Posterior cingulate gyrus (tissue), 11 donors: ENCODE data around the gene RAB40C.

Experiments
- DNase-seq, 10 donors: peaks; one replicate each; pipeline versions ENCODE4 v3.0.0 to v3.0.0-alpha.2; 2020 to 2021; ENCODE audit warnings: mixed read lengths in 3 of 10
- intact Hi-C: fragments of 100-400 bp; cut with DNase I; formaldehyde crosslinking; loops from one replicate; pipeline ENCODE4 v1.15.1; 2023

RAB40C gene

DNA sequence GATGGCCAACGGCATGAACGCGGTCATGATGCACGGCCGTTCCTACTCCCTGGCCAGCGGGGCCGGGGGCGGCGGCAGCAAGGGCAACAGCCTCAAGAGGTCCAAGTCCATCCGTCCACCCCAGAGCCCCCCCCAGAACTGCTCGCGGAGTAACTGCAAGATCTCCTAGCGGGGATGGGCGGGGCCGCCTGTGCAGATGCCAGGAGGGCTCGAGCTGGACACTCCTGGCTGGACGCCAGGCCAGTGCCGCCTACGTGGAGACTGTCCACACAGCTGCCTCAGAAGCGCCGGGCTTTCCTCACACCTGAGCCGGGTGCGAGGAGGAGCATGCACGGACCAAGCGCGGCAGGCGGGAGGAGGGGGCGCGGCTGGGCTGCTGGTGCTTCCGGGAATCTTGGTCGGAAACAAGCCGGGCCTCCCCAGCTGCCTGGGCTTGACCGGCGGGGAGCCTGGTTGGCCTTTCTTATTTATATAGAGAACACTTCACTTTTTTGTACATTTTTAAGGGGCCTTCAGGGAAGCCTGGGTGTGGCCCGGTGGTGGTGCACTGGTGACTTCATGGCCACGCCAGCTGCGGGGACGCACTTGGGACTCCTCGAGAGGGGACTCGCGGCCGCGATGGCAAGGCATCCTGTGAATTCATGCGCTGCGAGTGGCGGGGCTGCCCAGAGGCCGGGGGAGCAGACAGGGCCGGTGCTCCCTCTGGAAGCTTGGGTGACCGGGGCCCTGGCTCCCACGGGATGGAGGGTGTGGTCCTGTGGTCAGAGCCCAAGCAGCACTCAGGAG, 37.8 kb downstream of the RAB40C start:
- DNase-seq = peak in 2 of 10 donors; percentile 82 to 86
- intact Hi-C loops = no loop called here

GRCh38 chr16:628321-629061, 38.6 kb downstream of the RAB40C start:
- intact Hi-C loops = no loop called here
- DNase-seq = peak in 1 of 10 donors; percentile 69

- peak in 2 of 10 donors; percentile 77 to 85 for DNase-seq
- intact Hi-C loops = no loop called here
Observed at GRCh38 chr16:629185-629832, 39.4 kb downstream of the RAB40C start.

DNA sequence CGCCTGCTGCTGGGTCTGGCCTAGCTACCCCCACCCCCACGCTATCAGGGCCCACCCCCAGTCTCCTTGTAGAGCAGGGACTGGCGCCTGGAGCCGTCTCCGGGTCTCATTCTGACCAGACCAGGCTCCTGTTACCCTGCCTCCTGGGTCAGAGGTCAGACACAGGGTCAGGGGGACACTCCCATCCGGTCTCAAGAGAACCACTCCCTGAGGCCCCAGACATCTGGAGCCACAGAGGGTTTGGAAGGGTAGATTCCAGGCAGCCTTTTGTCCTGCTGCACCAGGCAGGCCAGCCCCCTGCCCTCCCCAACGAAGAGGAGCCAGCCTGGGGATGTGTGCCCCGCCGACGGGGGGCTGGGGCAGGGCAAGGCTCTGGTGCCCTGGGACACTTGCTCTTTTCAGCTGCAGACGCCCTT, 40.0 kb downstream of the RAB40C start:
- no peak for DNase-seq
- intact Hi-C loops = no loop called here

DNA sequence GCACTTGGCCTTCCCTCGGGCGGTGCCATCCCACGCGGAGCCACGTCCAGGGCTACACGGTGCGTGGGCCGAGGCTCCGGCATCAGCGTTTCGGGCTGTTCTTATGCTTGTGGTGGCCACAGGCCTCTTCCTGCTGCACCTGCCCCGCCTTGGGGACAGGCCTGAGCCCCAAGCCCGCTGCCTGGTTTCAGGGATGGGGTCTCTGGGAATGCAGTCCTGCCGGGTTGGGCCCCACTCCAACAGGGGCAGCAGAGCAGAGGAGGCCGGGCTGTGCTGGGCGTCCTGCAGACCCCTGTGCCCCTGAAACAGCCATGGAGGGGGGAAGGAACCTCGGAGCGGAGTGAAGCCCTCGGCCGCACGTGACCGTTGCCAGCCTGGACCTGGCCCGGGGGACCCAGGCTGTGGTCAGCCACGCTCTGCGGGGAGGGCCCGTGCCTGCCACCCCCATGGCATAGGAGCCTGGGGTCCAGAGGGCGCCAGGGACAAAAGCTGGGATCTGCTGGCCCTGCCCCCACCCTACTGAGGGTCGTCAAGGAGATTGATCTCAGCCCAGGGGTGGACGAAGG, 40.5 kb downstream of the RAB40C start:
- intact Hi-C loops = no loop called here

GRCh38 chr16:630815-631405, 41.0 kb downstream of the RAB40C start, which contains the start of gene WFIKKN1:
Gene WFIKKN1 (plus strand): TSS chr16:630985. CDS start chr16:631254, 269 bp downstream.
- DNase-seq = peak in 2 of 10 donors; percentile 76 to 90
- intact Hi-C loops = no loop called here

More for the DNA sequence above, 40.5 kb downstream of the RAB40C start:
- DNase-seq = peak in 3 of 10 donors; percentile 80 to 90 (median 80)

- intact Hi-C loops = no loop called here
Observed at GRCh38 chr16:631808-632358, 42.0 kb downstream of the RAB40C start.

GRCh38 chr16:632486-633335, 42.8 kb downstream of the RAB40C start:
- peak in 1 of 10 donors; percentile 82 for DNase-seq

More at GRCh38 chr16:631808-632358, 42.0 kb downstream of the RAB40C start:
- DNase-seq = no peak

DNA sequence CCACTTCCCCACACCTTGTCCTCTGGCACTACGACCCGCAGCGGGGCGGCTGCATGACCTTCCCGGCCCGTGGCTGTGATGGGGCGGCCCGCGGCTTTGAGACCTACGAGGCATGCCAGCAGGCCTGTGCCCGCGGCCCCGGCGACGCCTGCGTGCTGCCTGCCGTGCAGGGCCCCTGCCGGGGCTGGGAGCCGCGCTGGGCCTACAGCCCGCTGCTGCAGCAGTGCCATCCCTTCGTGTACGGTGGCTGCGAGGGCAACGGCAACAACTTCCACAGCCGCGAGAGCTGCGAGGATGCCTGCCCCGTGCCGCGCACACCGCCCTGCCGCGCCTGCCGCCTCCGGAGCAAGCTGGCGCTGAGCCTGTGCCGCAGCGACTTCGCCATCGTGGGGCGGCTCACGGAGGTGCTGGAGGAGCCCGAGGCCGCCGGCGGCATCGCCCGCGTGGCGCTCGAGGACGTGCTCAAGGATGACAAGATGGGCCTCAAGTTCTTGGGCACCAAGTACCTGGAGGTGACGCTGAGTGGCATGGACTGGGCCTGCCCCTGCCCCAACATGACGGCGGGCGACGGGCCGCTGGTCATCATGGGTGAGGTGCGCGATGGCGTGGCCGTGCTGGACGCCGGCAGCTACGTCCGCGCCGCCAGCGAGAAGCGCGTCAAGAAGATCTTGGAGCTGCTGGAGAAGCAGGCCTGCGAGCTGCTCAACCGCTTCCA, 43.6 kb downstream of the RAB40C start:
- intact Hi-C loops = no loop called here
- no peak for DNase-seq

More at GRCh38 chr16:632486-633335, 42.8 kb downstream of the RAB40C start:
- intact Hi-C loops = no loop called here

GRCh38 chr16:634051-634670, 44.3 kb downstream of the RAB40C start:
- no peak for DNase-seq
- intact Hi-C loops = no loop called here

DNA sequence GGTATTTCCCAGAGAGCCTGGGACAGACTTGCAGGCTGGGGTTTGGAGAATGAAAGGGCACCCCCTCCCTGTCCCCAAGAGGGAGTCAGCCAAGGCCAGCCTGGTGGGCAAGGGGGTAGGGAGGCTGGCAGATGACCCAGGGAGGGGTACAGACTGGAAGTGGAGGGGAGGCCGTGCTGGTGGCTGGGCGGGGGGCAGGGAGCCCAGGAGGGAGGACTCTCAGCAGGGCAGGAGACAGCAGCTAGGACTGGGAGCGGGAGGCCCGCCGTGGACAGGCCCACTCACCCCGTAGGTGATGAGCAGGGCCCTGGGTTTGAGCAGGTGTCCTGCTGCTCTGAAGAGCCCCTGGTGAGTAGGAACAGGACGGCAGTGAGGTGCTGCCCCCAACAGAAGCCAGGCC, 45.1 kb downstream of the RAB40C start:
- intact Hi-C loops = no loop called here
- no peak for DNase-seq

- intact Hi-C loops = loop anchor here (2.0 kb wide), 1 partner anchor 43 kb away; no protein-coding TSS in a partner anchor
Observed at GRCh38 chr16:635573-636205, 45.8 kb downstream of the RAB40C start.

DNA sequence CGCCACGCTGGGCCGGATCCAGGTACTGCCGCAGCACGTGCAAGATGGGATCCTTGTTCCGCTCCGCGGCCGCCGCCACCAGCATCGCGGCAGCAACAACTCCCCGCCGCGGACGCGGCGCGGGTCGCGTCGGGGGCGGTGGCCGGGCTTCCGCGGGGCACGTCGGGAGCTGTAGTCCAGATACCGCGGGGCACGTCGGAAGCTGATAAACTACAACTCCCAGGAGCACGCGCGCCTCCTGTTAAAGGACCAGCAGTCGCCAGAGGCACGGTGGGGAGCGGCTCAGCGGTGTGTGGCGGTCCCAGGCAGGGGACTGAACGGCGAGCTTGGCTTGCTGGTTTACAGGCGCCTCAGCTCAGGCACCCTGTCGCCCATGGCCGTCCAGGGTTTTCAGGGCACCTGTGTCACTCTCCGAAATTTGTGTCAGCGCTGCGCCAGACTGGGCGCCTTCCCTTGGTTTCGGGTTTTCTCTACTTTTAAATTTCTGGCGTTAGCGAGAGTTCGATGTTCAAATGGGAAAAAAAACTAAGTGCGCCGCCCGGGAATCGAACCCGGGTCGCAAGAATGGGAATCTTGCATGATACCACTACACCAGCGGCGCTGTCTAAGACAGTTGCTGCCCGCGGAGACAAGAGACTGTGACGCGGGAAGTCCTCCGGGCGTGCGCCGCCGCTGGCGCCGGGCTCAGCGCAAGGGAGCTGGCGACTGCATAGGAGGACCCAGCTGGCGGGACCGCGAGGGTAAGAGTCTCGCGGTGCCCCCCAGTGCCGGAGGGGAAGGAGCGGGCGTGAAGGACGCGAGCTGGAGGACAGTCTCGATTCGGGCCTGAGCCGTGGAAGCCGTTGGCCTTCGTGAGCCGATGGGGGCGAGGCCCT, 46.6 kb downstream of the RAB40C start, which contains the start of gene METTL26:
Gene METTL26 (minus strand): TSS at position 100 of the 875 bp plus-strand sequence. CDS start 15 bp downstream, at position 85.
- intact Hi-C loops = loop anchor here (2.0 kb wide), 1 partner anchor 44 kb away; no protein-coding TSS in a partner anchor
- peak; percentile 91 to 99 (median 97) for DNase-seq

More at GRCh38 chr16:635573-636205, 45.8 kb downstream of the RAB40C start:
- DNase-seq = no peak

DNA sequence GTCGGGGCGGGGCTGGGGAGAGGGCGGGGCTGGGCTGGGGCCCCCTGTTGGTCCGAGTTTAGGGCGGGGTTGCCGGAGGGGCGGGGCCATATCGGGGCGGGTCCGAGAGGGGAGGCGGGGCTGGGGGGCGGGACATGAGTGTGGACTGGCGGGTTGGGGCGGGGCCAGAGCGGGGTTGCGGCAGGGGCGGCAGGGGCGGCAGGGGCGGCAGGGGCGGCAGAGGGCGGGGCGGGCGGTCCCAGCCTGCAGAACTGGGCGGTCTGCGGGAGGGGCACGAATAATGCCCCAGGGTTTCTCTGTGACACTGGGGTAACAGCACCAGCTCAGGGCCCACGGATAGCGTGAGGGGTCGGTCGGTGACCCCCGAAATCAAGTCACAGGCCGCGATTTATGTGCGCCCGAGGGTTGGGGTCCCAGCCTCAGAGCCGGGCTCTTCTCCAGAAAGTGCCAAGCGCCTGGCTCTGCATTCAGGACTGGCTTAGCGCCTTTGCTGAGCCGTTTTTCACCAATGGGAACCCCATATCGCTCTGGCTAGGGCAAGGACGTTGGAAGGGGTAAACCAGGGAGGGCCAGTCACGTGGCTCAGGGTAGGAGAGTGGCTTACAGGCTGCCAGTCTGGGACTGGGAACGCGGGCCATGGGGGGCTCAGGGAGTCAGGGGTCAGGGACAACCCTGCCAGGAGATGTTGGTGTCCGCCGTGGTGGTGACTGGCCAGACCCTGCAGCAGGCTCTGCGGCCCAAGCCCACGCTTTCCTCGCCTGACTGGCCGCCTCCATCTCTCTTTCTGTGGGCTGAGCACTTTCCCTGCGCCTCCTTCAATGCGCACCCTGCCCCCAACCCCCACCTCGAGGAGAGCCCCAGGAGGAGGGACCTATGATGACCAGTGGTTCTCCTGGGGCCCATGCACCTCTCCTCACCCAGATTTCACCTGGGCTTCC, 47.5 kb downstream of the RAB40C start:
- DNase-seq = peak; percentile 83 to 98 (median 93)
- intact Hi-C loops = loop anchor here (2.0 kb wide), 1 partner anchor 45 kb away; no protein-coding TSS in a partner anchor

DNA sequence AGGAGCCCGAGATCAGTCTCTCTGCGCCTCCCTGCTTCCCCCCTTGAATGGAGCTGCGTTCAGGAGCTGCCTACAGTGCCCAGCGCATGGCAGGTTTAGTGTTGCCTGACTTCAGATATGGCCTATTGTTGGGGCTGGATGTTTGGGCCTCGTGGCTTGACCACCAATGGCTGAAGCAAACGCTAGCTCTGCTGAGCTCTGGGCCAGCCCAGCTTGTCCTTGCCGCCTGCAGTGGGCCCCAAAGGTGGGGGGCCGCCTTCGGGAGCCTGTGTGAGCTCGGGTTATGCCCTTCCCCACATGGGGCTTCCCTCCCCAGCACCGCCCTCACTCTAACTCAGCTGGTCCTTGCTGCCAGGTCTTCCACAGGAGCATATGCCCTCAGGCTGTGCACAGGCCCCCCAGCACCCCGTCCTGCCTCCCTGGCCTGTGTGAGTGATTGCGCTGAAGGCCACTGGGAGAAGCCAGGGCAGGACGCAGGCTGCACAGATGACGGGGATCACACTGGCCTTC, 48.2 kb downstream of the RAB40C start:
- intact Hi-C loops = no loop called here
- no peak for DNase-seq
